Islet precursor cell (in vitro differentiated cells): Measurements from ENCODE around the gene NRXN3.

ENCODE experiments used
- DNase-seq: peaks from one replicate; pipeline ENCODE4 v3.0.0-alpha.2; 2018

Gene NRXN3

DNA sequence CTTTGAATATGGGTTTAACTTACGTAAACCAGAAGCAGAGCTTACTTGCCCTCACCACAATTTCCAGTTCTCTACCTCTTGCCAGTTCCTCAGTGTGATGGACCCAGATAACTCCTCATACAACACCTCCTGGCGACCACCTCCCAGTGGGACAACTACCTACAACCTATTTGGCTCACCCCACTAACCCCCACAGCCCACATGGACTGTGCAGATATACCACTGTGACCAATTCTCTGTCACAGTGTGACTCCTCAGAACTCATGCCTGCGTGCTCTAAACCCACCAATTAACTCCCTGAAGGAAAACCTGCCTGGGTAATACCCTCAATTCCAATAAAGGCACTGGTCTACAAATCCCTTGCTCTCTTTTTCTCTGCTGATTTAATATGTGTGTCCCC is 1729.4 kb downstream of the NRXN3 start:
- DNase-seq = no peak

- DNase-seq = no peak
These were observed 1734.3 kb downstream of the NRXN3 start for GRCh38 chr14:79904497-79904896.

- no peak for DNase-seq
These were observed 1736.8 kb downstream of the NRXN3 start for GRCh38 chr14:79906994-79907393.

DNA sequence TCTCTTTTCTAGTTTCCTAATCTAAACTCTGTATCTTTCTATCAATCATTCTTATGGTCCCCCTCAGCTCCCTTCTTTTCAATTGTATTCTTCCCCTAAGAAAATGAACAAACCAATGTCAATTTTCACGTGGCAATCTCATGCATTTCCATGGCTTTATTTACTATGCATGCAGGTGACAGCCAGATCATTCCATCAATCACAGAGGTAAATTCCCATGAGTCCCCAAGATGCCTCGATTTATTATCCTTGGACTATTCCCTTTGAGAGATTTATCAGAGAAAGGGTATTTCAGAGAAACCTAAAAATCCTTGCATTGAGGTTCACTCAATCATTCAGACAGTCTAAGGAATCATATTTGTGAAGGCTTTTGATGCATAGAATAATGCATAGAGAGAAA is 1739.9 kb downstream of the NRXN3 start:
- DNase-seq = no peak

- no peak for DNase-seq
These were observed 1741.6 kb downstream of the NRXN3 start for GRCh38 chr14:79911744-79912143.

GRCh38 chr14:79914595-79914994 is 1744.4 kb downstream of the NRXN3 start:
- no peak for DNase-seq

- no peak for DNase-seq
These were observed 1745.2 kb downstream of the NRXN3 start for GRCh38 chr14:79915406-79915805.

DNA sequence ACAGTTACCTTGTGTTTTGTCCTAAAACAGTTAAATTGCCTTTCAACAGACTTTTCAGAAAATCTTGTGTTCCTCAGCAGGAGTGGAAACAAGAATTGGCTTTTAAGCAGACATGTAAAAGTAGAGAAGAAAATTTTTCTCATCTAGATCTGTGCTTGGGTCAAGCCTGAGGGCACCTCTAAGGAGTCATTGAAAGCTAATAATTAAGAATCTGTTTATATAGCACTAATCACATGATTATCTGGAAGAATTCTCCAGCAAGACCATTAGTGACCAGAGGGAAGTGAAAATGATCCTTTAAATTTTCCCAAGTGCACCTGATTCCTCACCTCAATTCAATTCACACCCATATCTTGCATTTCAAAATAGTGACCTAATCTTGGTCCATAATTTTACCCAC is 1746.1 kb downstream of the NRXN3 start:
- no peak for DNase-seq

DNA sequence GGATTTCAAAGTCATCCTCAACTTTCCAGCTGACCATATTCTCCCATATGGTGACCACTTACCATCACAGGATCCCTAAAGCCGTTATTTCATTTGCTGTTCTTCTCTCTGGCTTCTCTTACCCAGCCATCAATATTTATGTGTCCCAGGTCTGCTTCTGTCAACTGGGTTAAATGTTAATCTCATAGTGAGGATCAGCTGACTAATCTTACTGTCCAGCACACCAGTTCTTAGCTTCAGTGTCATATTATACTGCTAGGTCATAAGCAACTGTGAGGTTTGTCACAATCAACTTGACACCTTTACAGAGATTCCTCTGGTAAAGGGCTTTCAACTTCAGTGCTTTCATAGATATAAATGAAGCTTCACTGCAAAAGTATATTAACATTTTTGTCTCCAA is 1746.7 kb downstream of the NRXN3 start:
- DNase-seq = no peak
